KG1 (cell line): ENCODE results near the gene CBLN4.

Source experiments
- DNase-seq: peaks from one replicate; lab custom pipeline; 2025; lab: John Stamatoyannopoulos, UW

CBLN4 gene

DNA sequence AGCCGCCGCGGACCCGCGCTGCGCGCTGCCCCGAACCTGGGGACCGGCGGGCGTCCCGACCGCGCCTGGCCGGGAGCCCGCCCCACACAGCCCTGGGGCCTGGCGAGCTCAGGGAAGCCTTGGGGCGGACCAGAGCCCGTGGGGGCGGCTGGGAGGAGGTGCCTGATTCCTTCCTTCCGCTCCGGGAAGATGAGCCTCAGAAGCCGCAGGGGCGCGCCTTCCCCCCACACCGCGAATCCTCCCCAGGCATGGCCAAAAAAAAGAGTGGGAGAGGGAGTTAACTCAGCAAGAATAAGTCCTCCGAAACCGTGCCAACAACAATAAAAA lies at the start of gene CBLN4:
TSS of gene CBLN4 (minus strand) at position 131 of the 327 bp plus-strand sequence. CDS start 1,348 bp downstream, outside the sequence.
- no peak for DNase-seq

DNA sequence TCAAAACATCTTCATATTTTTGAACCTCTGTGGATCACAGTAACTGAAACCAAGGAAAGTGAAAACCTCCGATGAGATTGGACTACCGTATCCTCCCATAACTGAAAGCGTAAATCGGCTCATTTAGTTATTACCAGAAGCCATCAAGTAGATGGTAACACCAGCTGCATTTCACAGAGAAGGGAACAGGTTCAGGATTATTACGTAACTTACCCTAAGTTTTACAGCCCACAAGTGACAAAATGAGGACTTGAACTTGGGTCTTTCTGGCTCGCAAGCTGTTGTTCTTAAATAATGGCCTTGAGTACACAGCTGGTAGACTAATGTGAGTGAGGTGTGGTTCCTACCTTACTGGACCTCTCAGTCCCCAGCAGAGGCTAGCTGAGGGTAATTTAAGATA lies 37.9 kb upstream of the CBLN4 start:
- DNase-seq: no peak

DNA sequence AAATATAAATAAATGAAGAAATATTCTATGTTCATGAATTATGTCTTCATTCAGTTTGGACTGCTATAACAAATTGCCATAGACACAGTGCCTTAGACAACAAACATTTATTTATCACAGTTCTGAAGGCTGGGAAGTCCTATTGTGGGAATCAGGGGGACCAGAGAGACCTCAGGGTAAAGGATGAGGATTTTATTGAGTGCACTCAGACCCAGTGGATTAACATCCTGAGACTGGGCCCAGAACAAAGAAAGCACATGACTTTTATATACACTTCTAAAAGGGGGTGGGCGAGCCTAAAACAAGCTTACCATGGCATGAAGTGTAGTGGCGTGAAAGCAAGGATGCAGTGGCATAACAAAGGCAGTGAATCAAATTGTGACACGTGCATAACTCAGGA lies 26.9 kb upstream of the CBLN4 start:
- DNase-seq: no peak

DNA sequence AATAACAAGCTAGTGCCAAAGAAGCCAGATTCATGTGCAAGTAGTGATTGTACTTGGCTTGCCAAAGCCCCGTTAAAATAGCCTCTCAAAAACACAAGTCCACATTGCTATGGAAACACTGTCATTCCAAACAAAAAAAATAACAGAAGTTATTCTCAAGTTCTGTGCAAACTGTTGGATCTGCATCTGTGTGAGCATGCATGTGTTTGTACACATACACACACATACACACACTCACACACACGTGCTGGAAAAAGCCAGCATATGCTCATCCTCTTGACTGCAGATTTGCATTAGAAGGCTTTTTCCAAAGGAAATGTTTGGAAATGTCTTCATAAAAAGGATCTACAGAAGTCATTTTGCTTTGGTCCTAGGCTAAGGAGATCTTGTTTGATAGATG lies 13.4 kb upstream of the CBLN4 start:
- no peak for DNase-seq

DNA sequence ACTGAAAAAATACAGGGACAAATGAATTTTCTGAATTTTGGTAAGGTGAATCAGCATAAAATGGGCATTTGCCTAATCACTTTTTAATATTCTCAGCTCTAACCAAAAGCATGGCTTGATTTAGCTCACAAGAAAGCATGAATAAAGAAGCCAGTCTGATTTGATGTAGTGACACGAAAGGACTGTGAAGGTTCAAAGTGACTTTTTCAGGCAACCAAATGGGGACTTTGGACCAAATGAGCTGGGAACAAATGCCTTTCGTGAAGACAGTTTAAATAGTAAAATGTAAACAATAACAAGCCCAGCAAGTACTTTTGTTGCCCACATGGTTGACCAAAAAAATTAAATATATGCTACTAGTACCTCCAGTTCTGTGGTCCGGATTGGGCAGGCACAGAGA lies 12.9 kb upstream of the CBLN4 start:
- DNase-seq: no peak

DNA sequence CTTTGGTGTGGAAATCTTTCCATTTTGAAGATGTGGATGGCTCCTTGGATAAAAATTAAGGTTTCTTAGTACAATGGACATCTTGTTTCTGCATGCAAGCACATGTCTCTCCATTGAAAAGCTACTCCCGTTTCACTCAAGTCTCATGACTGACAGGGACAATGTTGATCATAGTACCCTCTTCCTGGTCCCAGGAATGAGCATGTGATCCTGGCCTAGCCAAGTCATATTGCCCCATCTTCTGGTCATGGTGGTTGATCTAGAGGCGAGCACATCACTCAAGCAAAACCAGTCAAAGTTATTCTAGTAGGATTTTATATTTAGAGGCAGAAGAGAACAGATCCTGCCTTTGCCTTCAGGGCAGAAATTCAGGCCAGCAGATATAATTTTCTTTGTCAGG lies 12.2 kb upstream of the CBLN4 start:
- DNase-seq: no peak

DNA sequence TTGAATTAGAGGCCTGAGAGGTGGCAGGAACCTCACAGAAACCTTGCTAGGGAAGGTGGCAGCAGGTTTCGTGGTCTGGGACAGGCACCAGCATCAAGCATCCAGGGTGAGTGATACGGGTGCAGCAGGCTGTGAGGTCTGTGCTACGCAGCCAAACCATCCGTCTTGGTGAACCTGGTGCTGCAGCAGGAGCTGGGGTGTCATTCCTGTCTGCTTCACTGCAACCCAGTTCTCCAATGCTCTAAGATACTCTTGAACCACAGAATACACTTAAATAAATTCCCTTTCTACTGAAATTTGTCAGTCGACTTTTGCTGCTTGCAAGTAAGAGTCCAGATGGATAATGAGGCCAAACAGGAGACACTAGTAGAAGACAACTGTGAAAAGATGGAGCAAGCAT lies 9.7 kb upstream of the CBLN4 start:
- DNase-seq: no peak

DNA sequence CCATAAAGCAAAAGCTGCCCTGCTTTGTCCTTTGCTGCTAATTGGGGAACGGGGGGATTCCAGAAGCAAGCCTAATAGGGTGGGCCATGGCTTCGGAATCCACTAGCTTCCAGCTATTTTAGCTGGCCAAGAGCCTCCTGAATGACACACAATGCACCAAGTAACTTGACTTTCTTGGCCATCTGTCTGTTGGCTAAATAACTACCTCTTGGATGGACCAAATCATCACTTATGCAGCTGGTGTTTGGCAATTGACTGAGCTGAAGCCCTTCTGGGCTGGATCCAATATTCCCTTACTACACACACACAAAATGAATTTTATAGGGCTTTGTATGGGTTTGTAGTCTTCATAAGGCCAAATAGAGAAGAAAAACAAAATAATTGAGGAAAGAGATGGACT lies 8.8 kb upstream of the CBLN4 start:
- no peak for DNase-seq

DNA sequence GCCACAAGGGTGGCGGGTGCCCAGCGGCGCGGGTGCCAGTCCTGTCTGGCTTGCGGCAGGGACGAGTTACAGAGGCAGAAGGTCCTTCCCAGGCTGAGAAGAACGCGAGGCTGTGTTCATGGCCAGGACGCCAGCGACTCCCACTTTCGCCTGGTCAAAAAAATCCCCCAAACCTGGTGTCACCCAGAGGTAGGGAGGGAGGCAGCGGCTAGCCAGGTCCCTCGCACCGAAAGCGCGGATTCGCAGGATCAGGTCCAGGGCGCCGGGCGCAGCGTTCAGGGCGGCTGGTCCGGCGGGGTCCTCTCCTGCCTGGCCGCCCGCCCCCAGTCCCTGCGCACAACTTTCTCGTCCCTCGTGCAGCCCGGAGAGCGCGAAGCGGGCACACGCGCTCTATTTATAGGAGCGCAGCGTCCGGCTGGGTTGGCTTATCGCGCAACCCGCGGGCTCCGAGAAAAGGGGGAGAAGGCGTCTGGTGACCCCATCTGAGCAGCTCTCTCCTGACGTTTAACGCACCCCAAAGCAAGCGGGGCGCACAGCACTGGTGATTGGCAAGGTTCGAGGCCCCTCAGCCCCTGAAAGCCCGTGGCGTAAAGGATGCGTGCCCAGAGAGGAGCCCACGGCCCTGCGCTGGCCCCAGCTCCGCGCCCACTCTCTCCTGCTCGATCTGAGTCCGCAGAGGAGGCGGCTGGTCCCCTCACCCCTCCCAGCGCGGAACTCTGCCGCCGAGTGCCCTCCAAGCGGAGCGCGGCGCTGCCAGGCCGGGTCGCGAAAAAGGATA lies 519 bp downstream of the CBLN4 start:
- no peak for DNase-seq

DNA sequence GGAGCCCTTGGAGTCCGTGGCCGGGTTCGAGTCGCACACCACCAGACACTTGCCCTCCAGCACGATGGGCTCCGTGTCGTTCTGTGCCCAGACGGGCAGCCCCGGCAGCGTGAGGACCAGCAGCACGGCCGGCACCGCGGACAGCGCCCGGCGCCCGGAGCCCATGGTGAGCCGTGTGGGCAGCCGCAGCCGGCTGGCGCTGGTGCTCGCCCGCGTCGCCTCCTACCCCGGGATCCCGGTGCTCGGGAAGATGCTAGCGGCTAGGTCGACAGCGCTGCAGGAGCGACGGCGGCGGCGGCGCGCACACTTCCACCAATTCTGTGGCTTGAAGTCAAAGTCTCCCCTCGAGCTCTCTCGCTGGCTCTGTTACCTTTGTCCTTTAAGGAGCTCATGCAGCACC lies 1.3 kb downstream of the CBLN4 start:
- DNase-seq: no peak

DNA sequence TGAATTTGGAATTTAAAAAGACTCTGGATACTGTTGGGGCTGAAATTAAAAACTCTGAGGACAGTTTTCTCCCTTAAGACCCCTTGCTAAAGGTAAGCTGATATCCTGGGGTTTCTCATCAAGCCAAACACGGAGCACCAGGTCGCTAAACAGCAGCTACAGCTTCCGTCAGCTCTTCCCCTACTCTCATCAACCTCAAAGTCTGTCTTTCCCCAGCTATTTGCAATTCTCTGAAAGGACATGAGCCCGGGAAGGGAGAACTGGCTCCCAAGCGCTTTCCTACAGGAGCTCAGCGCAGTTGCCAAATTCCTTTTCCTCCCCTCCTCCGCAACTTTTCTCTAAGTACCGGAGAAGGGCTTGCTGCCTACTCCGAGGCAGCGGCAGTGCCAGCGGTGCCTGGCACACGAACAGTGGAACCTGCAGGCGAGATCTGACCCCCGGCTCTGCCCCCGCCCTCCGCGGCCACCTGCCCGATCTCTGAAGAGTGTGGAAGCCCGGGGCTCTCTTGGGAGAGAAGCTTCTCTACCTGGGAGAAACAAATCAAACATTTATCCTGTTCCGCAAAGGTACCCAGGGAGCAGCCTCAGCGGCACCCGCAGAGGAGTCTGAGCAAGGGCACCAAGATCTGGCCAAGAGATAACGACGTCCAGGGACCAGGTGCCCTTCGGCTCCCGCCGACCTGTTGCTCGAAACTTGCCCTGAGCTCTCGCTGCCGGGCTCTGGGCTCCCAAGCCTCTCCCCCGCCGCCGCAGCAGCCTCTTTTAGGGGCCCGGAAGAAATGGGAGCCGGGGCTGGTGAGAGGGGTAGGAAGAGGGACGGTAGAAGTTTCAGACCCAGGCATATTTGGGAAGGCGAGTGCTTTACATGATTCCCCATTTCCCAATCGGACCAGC lies 2.2 kb downstream of the CBLN4 start:
- no peak for DNase-seq

DNA sequence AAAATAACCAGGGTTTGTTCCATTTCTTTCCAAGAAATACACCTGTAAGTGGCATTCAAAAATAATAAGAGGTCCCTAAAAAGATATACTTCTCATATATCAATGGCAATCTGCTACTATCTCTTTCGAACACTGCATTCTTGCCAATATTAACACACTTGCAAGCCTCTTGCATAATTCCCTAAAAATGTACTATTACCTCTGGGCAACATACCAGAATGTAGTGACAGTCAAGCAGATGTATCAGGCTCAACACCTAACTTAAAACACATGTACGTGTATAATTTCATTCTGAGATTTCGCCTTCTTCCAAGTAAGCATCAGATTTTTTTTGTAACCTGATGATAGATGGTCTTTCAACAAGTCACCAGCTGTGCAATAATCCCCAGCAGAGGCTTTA lies 3.4 kb downstream of the CBLN4 start:
- no peak for DNase-seq

DNA sequence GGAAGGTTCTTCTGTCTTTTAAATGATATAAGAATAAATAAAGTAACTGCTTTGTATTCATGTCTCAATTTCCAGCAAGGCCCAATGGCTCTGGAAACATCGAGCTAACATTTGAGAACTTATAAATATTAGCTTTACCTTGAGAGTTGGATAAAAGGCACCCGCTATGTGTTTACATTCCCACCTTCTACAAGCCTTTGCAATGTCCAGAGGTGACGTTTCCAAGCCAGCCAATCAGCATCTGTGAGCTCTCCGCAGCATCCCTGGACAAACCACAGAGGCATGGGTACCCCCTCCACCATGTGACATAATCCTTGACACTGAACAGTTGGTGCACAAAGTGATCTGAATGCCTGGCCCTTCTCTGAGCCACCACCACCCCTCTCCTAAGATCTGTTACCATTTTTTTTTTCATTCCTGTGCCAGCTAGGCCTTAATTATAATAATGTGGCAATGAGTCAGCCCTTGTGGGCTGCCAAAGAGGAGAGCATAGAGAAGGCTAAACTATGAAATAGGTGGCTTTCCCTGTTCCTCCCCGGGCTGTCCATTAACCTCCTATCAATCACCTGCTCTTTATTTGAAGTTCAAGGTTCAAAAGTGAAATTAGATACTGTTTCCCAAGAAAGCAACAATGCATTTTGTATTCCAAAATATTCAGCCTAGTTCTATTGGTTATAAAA lies 4.1 kb downstream of the CBLN4 start:
- no peak for DNase-seq

DNA sequence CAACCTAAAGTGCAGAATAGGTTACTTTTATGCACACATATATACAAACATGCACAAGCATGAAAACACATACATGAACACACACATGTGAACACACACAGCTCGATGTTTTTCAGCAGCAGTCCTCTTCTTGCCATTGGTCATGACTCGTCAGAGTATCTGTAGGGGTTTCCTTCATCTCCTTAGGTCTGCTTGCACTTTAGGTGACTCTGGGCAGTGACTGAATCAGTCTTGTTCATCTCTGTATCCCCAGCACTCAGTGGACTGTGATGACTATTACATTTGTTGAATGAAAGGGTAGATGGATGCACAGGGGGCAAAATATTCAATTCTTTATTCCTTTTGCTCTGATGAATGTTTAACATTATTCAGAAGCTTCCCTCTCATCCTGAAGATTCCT lies 26.8 kb downstream of the CBLN4 start:
- no peak for DNase-seq

DNA sequence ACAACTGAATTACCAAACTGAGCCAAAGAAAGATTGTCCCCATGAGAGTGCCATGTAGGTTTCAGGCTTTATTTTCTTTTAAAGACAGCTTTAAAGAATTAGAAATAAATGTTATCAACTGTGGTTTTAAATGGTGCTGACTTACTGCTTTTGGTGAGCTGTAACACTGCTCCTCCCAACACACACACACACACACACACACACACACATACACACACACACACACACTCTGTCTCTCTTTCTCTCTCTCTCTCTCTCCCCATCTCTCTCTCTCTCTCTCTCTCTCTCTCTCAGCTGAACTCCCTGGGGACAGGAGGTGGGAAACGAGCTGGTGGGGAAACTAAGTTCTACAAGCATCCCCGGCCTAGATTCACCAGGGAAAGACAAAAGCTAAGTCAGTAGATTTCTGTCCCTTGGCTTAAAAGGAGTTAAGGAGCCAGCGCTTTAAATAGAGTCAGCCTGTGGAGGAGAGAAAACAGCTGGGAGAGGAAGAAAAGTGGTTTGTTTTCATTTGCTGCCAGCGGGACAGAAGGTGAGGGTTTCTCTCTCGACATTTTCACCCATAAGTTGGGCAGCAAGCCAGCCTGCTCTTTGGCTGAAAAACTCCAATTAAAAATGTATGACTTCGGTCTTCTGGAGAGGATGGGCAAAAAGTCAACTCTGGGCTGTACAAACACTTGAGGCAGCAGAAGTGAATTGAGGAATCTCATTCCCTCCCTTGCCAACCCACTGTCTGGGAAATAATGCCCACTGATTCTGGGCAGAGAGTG lies 27.4 kb downstream of the CBLN4 start:
- DNase-seq: no peak

DNA sequence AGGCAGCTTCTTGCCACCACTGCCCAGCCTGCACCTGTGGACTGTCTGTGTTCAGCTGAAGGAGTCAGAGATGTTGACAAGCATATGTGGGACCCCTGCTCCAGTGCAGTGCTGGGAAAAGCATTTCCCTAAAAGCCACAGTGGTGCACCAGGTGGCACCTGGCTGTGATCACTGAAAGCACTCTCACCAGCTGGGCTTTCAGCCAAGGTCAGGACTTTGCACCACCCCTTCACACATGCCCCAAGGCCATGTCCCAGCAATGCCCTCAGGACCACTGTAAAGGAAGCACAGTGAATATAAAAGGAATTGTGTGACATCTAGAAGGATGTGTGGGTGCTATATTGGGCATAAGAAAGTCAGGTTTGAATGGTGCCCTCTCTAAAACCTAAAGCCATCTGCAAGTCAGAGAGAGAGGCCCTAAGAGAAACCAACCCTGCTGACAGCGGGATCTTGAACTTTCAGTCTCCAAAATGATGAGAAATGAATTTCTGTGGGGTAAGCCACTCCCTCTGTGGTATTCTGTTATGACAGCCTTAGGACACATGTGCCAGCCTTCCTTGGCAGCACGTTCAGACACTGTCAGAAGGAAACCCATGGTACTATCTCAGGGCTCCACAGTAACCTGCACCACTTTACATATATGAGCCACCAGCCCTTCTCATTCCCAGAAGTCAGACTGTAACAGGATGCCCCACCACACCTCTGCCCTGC lies 30.7 kb downstream of the CBLN4 start:
- no peak for DNase-seq

DNA sequence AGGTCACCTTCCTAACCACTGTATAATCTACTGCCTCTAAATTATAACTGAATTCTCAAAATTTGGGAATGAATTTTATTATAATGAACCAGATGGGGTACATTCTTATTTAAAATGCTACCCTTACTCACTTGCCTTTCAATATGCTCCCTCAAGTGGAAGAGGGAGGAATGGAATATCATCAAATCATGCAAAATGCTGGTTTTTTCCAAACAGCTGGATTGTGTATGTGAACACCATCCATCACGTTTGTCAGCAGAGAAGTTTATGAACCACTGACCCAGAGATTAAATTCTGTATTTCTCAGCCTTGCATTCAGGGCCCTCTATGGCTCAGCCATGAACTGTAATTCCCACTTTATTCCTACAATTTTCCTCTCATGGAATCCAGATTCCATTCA lies 40.5 kb downstream of the CBLN4 start:
- no peak for DNase-seq

DNA sequence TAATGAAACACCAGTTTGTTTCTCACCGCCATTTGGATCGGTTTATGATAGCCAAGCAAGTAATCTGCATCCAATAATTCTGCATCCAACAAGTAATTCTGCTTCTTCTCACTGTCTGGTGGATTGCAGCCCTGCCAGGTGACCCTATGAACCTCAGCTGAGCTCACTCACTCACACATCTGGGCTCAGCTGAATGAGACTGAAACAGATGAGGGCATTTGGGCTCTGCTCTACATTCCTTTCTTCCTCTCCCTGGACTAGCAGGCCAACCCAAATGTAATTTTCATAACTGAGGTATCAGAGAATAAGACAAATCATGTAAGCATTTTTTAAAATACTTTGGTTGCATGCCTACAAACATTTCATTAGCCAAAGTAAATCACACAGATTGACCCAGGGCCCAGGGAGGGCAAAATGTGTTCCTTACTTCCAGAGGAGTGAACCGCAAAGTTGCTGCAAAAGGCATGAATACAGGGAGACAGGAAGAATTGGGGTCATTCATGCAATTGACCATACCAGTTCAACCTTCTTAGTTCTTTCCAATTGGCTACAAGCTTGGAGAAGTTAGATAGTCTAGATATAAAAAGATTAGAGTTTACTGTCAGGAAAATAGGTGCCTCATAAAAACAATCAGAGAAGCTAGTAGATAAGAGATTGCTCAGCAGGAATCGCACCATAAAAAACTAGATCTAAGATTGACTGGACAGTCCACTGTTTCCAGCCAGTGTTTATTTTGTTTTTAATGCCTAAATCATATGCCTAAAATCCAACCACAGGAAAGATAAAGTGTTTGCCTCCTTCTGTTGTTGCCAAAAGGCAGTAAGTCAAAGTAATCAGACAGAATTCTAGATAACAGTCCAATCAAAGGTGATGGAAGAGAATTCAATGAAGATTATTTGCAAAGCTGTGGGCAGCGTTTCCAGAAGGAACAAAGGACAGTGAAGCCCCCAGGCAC lies 43.7 kb downstream of the CBLN4 start:
- no peak for DNase-seq

DNA sequence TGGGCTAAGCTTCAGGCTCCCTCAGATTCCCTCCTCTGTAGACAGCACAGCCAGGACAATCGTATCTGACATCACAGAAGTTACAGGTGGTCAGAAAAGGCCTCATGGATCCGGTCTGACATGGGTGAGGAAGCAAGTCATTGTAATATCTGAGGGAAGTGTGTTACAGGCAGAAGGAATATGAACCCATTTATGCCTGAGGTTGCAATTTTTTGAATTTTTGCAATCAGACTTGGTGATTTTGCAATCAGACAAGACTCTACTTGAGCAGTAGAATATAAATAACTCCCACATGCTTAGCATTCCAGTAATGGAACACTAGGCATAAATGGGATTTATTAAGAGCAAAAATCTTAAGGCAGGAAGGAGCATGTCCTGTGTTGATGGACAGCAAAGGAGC lies 52.1 kb downstream of the CBLN4 start:
- DNase-seq: no peak

DNA sequence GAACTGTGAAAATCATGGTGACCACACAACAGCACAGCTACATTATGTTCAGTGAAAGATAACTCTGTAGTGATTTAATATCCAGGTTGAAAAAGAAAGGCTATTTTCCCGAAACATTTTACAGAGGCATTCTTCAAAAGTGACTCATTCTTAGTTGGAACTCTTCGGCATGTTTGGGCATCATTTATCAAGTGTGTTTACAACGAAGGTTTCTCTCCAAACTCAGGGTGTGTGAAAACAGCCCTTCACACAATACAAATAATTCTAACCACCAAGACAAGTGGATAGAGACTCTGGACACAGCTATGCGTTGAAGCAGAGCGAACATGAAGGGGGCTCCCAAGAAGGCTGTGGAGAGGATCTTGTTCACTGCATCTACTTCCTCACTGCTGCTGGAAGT lies 57.6 kb downstream of the CBLN4 start:
- no peak for DNase-seq
